Stimulated activated CD4-positive, alpha-beta T cell treated with anti-CD3 and anti-CD28 coated beads, Interleukin-2, amount 100 ng/mL, for 4 hours (primary cell): ENCODE data around the gene GRK3.
"Not testable (repeated sequence)": the region's sequence is repeated elsewhere in the genome, so short reads cannot be mapped to it uniquely, and the experiment has no call there.

Source experiments
- DNase-seq: peaks from one replicate; pipeline ENCODE4 v3.0.0-alpha.2; 2020; ENCODE audit warnings: low read depth

GRK3 gene

DNA sequence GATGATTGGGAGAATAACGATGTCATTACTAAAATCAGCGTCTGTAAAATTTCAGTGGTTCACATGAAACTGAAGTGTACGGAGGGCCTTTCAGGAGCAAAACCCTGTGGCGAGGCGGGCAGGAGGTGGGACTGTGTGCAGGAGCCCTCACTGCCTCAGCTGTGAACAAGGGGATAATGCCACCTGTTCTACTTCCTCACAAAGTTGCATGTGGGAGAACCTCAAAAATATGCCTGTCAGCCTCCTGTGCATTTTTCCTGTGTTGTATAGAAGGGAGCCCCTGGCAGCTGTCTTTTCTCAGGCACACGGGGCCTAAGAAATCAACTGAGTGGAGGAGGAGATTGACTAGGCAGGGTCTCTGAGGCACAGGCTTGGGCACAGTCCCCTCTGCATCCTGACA lies 134.5 kb downstream of the GRK3 start:
- DNase-seq = no peak

DNA sequence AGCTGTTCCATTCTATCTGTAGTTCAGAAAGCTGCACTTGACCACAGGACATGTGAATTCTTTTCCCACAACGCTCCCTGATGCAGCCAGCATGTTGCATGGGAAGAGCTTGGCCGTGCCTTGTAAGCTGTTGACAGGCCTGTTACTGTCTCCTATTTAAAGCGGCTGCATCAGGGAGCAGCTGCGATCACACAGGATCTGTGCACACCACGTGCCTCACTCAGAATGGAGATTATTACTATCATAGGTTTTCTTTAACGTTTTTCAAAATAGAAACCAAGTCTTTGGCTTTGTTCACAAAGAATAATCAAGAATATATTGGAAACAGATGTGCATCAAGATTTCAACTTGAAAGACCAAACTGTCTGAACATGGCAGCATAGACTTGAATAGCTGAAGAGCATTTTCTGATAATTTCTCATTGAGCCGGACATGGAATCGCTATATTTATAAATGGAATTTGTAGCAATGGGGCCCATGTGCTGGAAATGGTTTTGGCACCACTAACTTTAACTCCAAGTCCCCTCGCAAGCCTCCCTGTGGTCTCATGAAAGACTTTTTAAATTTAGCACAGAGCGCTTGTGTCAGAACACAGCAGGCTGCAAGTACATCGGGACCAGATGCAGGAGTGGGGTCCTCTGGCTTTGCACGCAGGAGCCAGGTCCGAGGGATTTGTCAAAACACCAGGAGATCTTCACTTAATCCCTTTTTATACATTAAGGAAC lies 136.7 kb downstream of the GRK3 start:
- no peak for DNase-seq

DNA sequence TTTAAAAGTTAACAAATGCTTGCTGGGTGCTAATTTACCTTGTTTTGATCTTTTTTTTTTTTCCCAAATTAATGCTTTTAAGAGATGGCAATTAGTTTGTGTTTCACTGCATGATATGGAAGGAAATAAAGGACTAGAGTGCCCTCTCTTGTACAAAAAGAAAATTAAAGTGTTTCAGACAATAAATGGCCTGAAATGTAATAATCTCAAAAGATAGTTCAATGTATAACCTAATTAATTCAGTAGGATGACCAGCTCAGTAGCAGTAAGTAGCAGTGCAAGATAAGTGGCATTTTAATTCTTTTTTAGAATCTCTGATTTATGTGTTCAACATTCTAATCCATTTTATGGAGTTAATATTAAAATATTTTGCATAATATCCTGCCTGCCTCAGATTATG lies 137.6 kb downstream of the GRK3 start:
- no peak for DNase-seq

DNA sequence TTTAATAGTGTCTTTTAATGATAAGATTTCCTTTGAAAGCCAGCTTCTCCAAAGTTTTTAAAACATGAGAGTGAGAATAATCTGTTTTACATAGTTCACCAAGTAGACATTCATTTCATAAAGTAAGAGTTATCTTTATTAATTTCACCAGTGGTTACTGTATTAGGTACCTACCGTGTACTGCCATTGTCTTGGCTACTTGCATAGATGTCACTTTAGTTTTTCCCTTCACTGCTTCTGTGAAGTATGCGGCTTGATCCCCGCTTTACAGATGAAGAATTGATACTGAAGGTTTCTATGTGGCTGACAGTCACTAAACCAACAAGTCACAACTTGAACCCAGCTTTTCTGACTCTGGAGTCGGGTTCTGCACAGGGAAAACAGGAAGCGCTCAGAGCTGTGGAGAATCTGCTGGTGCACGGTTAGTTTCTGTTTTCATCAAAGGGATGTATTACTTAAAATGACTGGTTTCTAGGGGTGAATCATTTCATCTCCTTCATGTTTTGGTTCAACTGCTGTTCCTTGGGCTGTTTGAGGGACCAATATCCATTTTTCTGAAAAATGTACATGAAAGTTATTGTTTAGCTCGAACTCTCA lies 138.2 kb downstream of the GRK3 start:
- no peak for DNase-seq

DNA sequence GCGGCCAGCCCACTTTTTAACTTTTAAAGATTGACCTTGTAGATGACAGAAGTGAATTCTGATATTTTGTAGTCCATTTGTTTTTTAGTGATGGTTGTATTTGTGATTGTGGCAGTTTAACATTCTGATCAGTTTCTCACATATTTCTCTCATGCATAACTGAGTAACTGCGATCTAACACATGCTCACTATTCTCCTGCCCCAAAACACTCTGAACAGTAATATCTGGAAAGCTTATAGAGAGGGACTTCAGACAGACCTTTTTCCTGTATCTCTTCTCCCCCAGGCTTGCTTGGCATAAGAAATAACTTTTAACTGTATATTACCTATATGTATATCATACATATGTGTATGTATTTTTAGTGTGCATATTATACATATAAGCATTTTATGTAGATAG lies 140.2 kb downstream of the GRK3 start:
- DNase-seq = no peak

DNA sequence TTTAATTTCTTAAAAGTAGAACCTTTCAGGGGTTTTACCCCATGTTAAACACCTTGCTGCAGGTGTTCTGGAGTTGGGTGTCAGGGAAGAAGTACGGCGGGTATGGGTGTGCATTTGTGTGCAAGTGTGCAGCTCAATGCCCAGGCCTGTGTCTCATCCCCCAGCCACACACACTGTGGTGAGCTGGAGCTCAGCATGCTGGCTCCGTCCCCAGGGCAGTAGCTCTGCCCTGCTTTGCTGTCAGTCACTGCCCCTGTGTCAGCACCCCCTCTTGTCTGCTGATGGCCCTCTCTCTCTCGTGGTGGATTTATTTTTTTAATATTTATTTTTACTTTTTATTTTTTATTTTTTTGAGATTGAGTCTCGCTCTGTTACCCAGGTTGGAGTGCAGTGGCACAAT lies 141.7 kb downstream of the GRK3 start:
- DNase-seq = no peak

DNA sequence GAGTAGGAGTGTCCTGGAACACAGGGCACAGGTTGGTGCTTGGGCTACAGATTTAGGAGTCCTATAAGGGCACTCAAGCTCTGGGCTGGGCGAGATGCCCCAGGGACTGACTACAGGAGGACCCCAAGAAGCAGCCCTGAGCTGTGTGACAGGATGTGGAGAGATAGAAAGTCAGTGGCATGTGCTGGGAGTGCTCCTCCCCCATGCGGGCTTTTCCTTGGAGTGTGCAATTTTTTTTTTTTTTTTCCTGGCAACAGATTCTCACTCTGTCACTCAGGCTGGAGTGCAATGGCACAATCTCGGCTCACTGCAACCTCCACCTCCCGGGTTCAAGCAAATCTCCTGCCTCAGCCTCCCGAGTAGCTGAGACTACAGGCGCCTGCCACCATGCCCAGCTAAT lies 144.0 kb downstream of the GRK3 start:
- not testable (repeated sequence) for DNase-seq

DNA sequence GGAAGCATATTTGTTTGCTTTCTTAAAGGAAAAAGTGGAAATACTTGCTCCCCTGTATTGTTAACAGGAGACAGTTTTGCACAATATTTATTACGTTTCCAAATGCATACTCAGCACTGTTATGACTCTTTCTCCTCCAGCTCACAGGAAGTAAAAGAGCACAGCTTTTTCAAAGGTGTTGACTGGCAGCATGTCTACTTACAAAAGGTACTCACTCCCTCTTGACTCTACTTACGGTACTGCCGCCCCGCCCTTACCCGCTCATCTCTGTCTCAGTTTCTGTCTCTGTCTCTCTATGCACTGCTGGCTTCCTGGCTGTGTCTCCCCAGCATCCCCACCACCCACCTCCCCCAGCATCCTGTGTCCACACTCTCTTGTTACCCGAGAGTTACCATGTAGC lies 145.3 kb downstream of the GRK3 start:
- DNase-seq = no peak

DNA sequence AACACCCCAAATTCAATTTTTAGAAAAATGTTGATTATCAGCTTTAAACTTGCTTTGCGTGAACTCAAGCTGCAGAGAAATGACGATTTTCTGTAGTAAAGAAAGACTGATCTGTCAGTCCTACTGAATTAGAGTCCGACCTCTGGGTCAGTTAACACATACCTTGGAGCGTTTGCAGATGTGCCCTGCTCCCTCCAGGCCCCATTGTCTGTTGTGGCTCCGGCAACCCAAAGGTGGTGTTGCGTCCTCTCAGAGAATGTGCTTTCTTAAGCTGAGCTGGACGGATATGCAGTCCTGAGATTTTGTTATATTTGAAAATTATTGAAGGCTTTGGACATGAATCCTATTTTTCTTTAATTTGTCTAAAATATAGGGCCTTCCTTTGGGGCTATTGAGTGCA lies 146.0 kb downstream of the GRK3 start:
- DNase-seq = no peak

DNA sequence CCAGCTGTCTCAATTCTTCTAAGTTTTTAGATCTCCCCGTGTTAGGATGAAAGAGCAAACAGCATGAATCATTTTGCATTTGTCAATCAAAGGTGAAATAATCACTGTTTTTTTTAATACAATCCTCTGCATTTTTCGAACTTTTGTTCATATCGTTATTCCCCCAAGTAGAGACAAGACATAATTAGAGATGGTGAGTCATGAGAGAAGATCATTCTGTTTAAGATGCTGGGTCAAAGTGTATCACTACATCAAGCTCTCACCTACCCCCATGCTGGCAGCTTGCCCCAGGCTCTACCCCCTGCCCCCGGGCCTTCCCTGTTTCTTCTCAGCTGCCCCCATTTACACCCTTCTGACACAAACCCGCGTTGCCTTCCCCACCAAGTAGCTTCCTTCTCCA lies 147.0 kb downstream of the GRK3 start:
- no peak for DNase-seq

DNA sequence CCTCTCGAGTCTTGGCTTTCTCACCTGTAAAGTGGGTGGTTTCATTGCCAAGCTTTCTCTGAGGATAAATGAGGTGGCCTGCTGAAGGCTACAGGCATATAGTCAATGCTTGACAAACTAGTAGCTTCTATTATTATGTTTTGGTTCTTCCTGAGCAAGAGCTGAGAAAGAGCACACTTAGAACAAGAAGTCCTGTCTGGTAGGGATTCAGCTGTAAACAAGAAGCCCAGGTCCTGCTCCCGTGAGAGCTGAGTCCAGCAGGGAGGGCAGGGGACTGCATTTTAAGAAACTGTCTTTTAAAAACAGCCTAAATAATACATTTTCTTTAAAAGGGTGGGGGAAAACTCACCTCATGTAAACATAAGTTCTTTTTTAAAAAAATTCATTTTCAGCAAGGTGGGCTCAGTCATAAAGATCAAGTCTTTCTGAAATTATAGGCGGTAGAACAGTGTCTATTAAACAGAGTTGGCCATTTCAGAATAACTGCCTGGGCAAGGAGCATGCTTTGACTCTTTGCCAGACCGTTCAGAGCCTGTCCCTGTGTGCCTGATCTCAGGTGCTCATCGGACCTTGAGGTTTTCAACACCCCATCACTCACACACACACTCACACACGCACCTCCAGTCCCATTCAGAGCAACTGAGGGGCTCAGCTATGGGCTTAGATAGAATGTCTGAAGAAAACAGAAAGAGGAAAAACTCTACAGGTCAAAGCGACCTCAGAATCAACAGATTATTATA lies 148.4 kb downstream of the GRK3 start:
- DNase-seq = no peak

DNA sequence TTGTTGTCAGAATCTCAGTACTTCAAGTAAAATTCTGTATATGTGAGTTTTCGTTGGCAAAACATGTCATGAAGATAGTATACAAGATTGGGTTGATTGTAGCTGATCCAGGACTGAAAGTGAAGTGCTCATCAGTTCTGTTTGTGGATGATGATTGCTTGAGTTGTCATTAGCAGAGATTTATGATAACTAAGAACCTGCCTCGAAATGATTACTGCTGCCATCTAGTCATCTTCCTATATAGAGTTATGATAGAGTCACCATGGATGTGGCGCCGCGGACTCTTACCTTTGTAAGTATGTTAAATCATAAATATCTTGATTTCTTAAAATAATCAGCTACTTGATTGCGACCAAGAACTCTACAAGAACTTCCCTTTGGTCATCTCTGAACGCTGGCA lies 149.6 kb downstream of the GRK3 start:
- DNase-seq = no peak

DNA sequence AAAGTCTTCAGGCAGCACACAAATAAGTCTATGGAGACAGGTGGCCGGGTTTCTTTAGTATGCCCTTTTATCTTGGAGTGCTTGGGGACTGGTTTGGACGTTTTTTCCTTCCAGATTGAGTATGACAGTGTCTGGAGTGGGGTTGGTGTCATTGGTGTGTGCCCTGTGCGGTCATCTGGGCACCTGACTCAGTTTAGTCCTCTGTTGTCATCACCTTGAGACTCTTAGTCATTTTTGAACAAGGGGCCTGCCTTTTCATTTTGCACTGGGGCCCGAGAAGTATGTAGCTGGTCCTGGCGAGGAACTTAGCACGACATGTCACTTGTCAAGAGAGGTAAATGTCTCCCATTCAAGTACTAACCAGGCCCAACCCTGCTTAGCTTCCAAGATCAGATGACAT lies 150.3 kb downstream of the GRK3 start:
- DNase-seq = no peak

DNA sequence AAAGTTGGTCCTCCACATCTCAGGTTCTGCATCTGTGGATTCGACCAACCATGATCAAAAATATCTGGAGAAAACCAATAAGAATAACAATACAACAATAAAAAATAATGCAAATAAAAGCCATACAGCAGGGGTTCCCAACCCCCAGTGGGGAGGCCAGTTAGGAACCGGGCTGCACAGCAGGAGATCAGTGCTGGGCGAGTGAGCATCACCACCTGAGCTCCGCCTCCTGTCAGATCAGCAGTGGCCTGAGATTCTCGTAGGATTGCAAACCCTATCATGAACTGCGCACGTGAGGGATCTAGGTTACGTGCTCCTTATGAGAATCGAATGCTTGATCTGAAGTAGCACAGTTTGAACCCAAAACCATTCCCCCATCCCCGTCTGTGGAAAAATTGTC lies 152.2 kb downstream of the GRK3 start:
- no peak for DNase-seq

DNA sequence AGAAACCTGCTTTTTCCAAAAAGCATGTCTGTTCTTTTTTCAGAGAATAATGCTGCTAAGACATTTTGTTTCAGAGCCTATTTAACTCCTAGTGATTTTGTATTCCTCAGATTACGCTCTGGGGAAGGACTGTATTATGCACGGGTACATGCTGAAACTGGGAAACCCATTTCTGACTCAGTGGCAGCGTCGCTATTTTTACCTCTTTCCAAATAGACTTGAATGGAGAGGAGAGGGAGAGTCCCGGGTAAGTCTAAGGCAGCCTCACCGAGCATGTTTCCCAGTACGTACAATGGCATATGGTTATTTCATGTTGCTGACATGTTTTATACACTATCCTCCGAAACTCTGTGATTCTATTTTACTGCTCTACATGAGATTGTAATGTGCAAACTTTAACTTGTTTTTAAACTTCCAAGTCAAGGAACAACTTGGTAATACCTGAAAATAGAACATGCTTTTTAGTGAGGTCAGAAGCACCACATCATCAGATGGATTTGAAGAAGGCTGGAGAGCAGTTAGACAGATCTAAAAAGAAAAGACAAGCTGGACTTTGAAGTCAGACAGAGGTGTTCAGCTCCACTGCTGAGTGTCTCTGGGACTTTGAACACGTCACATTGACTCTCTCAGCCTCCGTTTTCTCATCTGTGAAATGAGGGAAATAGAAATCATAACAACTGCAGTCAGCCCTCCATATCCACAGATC lies 153.8 kb downstream of the GRK3 start:
- DNase-seq = no peak

DNA sequence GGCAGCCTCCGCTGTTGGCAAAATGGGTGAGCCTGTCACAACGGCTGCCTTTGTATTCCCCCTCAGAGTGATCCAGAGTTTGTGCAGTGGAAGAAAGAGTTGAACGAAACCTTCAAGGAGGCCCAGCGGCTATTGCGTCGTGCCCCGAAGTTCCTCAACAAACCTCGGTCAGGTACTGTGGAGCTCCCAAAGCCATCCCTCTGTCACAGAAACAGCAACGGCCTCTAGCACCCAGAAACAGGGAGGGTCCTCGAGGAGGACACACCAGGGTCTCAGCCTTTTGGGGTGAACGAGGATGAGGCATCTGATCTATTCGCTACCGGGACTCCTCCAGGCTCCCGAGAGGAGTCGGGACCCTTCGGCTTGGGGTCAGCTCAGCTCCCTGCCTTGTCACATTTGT lies 157.7 kb downstream of the GRK3 start:
- DNase-seq = no peak

DNA sequence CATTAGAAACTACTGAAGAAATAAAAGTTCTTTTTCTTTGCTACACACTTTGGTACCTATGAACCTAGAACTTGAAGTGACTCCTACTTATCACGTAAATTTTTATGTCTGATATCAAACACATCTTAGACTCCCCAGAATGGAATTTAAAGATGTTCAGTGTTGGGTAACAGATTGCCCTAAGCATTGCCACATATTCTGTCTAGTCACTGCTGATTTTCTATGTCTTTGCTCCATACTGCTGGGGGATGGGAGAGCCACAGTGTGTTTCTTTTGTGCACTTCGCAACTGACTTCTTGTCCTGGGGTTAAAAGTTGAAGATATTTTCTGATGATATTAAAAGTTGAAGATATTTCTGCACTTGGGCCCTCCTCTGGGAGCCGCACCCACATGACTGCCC lies 158.2 kb downstream of the GRK3 start:
- DNase-seq = no peak

DNA sequence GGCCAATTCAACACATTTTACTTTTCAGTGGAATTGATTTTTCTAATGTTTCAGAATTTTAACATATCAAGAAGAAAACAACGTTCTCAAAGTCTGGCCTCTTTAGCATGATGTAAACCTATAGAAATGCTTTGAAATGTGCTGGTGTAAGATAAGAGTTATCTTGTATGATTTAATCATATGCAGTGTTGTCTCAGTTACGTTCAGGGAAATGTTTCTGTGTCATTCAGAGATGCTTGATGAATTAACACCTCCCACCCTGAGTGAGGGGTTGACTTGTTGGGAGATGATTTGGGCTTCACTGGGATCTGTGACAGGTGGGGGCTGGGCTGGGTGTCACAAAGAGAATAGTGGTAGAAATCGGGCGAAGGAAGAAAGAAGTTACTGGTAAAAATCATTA lies 161.8 kb downstream of the GRK3 start:
- DNase-seq = no peak

DNA sequence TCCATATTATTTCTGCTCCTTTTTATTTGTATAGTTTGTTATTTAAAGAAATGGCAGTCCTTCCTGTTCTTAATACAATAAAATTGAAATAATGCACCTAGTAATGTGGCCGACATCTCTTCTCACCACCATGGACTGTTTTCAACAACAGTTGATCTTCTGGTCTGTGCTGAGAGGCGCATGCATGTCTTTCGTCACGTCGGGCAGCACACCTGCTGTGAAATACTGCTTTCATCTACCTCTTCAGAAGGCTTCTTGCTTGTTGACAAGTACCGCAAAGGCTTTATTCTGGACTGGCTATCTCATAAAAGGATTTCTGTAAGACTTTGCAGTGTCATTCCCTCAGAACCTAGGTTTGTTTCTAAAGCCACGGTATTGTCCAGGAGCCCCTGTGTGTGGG lies 163.6 kb downstream of the GRK3 start:
- DNase-seq = no peak

DNA sequence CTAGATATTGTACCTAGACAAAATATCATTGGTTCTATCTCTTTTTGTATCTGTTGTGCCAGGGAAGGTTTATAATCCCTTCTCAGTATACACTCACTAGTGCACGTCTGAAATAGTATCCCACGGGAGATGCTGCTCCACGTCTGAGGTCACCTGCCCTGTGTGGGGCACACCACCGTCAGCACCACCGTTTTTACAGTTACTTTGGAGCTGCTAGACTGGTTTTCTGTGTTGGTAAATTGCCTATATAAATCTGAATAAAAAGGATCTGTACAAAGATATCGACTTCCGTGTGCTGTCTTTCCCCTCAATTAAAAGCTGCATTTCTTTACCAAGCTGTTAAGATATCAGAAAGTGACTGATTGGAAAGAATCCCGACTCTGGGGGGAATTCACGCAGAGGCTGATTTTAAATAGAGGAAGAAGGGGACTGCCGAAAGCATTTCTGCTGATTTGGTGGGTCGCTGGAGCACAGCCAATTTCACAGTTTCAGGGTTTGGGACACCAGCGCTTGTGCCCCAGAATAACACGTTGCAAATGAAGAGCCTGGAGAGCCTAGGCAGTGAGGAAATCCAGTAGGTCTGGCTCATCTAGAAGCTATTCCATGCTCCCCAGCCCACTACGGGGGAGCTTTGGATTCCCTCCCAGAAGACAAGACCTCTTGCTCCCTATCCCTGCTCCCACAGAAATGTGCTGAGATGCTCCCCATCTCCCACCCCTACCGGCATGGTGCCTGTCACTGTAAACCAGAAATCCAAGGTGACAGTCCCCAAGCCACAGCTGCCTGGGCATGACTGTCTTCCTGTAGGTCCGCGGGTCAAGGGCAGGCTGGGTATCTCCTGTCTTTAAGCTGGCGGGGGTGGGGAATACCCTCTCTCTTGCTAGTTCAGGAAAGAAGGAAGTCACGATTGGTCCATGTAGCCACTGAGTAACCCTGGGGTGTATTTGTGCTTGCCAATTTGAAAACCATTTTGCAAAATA lies 164.8 kb downstream of the GRK3 start:
- no peak for DNase-seq

DNA sequence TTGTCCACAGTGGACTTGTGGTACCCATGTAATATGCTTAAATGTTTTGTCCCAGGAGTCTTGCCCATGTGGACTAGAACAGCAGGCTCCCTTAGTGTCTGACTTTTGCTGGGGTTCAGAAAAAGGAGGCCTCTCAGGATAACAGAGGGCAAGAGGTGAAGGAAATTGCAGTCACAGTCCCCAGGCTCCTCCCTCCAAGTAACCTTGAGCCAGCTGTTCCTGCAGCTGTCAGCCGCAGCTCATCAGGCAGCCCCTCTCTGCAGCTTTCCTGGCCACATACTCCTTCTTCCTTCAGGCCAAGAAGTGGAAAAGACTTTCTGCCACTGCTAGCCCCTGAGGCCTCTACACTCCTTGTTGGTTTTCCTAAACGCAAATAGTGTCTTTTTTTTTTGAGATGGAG lies 171.2 kb downstream of the GRK3 start:
- DNase-seq = no peak
